Trophoblast cell (in vitro differentiated cells and primary cell): ENCODE measurements around the gene ILF2.

ENCODE experiments used
- DNase-seq, 2 donors: peaks; one replicate each; pipeline ENCODE4 v3.0.0-alpha.2; 2016
- H2AFZ ChIP-seq: 2 replicates; pipeline ENCODE4 v1.6.1; 2013; ENCODE audit warnings: low read length, moderate library complexity, mild to moderate bottlenecking; ENCODE audit not compliant: insufficient read depth, poor library complexity
- H2AK5ac ChIP-seq: 2 replicates; pipeline ENCODE4 v1.6.1; 2013; ENCODE audit warnings: mild to moderate bottlenecking, low read length
- H2BK120ac ChIP-seq: 2 replicates; pipeline ENCODE4 v1.6.1; 2013; ENCODE audit warnings: low read length, mild to moderate bottlenecking, moderate library complexity; ENCODE audit not compliant: insufficient read depth, poor library complexity
- H2BK12ac ChIP-seq: 2 replicates; pipeline ENCODE4 v1.6.1; 2013; ENCODE audit warnings: mild to moderate bottlenecking, low read length, moderate library complexity
- H2BK5ac ChIP-seq: 2 replicates; pipeline ENCODE4 v1.6.1; 2013; ENCODE audit warnings: low read length, low read depth, moderate library complexity, mild to moderate bottlenecking; ENCODE audit not compliant: poor library complexity
- H3K14ac ChIP-seq: 2 replicates; pipeline ENCODE4 v1.6.1; 2013; ENCODE audit warnings: mild to moderate bottlenecking, low read length
- H3K18ac ChIP-seq: 2 replicates; pipeline ENCODE4 v1.6.1; 2013; ENCODE audit warnings: mild to moderate bottlenecking, low read length
- H3K23ac ChIP-seq: 2 replicates; pipeline ENCODE4 v1.6.1; 2013; ENCODE audit warnings: low read length
- H3K27ac ChIP-seq: 2 replicates; pipeline ENCODE4 v1.5.1; 2013; ENCODE audit warnings: low read depth, mild to moderate bottlenecking, inconsistent platforms, low read length, moderate library complexity
- H3K27me3 ChIP-seq: 2 replicates; pipeline ENCODE4 v1.6.1; 2013; ENCODE audit warnings: inconsistent platforms, mild to moderate bottlenecking, low read length, moderate library complexity; ENCODE audit not compliant: insufficient read depth
- H3K36me3 ChIP-seq, 2 experiments: 1 replicate in 1 of 2; 2 replicates in 1 of 2; pipeline ENCODE4 v1.6.1; 2013; ENCODE audit warnings: low read length in 2 of 2, mild to moderate bottlenecking in 2 of 2, moderate library complexity in 1 of 2; ENCODE audit not compliant: insufficient read depth in 2 of 2, control insufficient read depth in 1 of 2
- H3K4ac ChIP-seq: 2 replicates; pipeline ENCODE4 v1.6.1; 2013; ENCODE audit warnings: low read depth, mild to moderate bottlenecking, low read length, moderate library complexity
- H3K4me1 ChIP-seq, 2 experiments: 1 replicate in 1 of 2; 2 replicates in 1 of 2; pipeline ENCODE4 v1.6.1; 2013; ENCODE audit warnings: low read length in 2 of 2, mild to moderate bottlenecking in 2 of 2, moderate library complexity in 1 of 2; ENCODE audit not compliant: insufficient read depth in 2 of 2, control insufficient read depth in 1 of 2
- H3K4me2 ChIP-seq: 2 replicates; pipeline ENCODE4 v1.6.1; 2013; ENCODE audit warnings: inconsistent platforms, mild to moderate bottlenecking, low read length, moderate library complexity
- H3K4me3 ChIP-seq: 2 replicates; pipeline ENCODE4 v1.5.1; 2013; ENCODE audit warnings: mild to moderate bottlenecking, low read depth, low read length, inconsistent platforms
- H3K79me1 ChIP-seq: one replicate; pipeline ENCODE4 v1.6.1; 2013; ENCODE audit warnings: low read length
- H3K79me2 ChIP-seq: 2 replicates; pipeline ENCODE4 v1.6.1; 2013; ENCODE audit warnings: low read length, mild to moderate bottlenecking; ENCODE audit not compliant: control insufficient read depth, insufficient read depth, poor library complexity
- H3K9ac ChIP-seq: 2 replicates; pipeline ENCODE4 v1.6.1; 2013; ENCODE audit warnings: mild to moderate bottlenecking, low read length
- H3K9me3 ChIP-seq: 2 replicates; pipeline ENCODE4 v1.6.1; 2013; ENCODE audit warnings: low read depth, mild to moderate bottlenecking, control low read depth, inconsistent platforms, low read length; ENCODE audit not compliant: insufficient read depth
- H4K12ac ChIP-seq: 2 replicates; pipeline ENCODE4 v1.6.1; 2013; ENCODE audit warnings: low read depth, mild to moderate bottlenecking, low read length, moderate library complexity
- H4K8ac ChIP-seq: 2 replicates; pipeline ENCODE4 v1.6.1; 2013; ENCODE audit warnings: low read depth, mild to moderate bottlenecking, low read length, moderate library complexity
- H4K91ac ChIP-seq: one replicate; pipeline ENCODE4 v1.6.1; 2013; ENCODE audit warnings: low read depth, mild to moderate bottlenecking, low read length, moderate library complexity
- WGBS: extraction: QIAGEN DNeasy Blood & Tissue Kit; methylation state at CpG from one replicate; pipeline ENCODE4 v1.1.7; 2013; ENCODE audit warnings: missing lambda C conversion rate; ENCODE audit not compliant: insufficient read length, insufficient coverage; ENCODE audit errors: extremely low coverage; 5-methylcytosine and 5-hydroxymethylcytosine counted together

Gene ILF2

GRCh38 chr1:153663211-153663610 is 7.6 kb downstream of the ILF2 start:
- Histone ChIP-seq H3K18ac (no peak overlapping the region), H2BK120ac (no peak overlapping the region), H4K91ac (no peak overlapping the region), H3K23ac (no peak overlapping the region), H3K4me3 (no peak overlapping the region), H2AK5ac (no peak overlapping the region), H3K27me3 (no peaks in the 10 kb centered on the region), H3K9me3 (no peaks in the 10 kb centered on the region), H3K4ac (no peak overlapping the region), H3K9ac (no peak overlapping the region), H4K8ac (no peak overlapping the region), H3K36me3 (peaks cover 41 to 65% of the 10 kb centered on the region in 2 experiments), H3K4me2 (no peak overlapping the region), H3K79me2 (peaks cover 3% of the 10 kb centered on the region), H2BK12ac (no peak overlapping the region), H3K4me1 (peaks cover 2% of the 10 kb centered on the region in 2 experiments), H3K79me1 (peaks cover 3% of the 10 kb centered on the region), H3K14ac (no peak overlapping the region), H4K12ac (no peak overlapping the region), H2BK5ac (no peak overlapping the region), H2AFZ (no peak overlapping the region), H3K27ac (no peak overlapping the region)
- no CpG with 5 or more reads among the region's 5 CpGs for WGBS
- DNase-seq: peak in 1 of 2 donors; percentile 34

- Histone ChIP-seq H3K9ac (no peak overlapping the region), H3K23ac (no peak overlapping the region), H2BK12ac (no peak overlapping the region), H2AK5ac (no peak overlapping the region), H3K27me3 (no peaks in the 10 kb centered on the region), H3K36me3 (peaks cover 39 to 59% of the 10 kb centered on the region in 2 experiments), H3K4me1 (peaks cover 2 to 3% of the 10 kb centered on the region in 2 experiments), H3K4ac (no peak overlapping the region), H3K4me2 (no peak overlapping the region), H3K4me3 (no peak overlapping the region), H4K12ac (no peak overlapping the region), H3K9me3 (no peaks in the 10 kb centered on the region), H2BK120ac (no peak overlapping the region), H3K27ac (no peak overlapping the region), H3K79me2 (peaks cover 3% of the 10 kb centered on the region), H4K91ac (no peak overlapping the region), H2BK5ac (no peak overlapping the region), H3K14ac (no peak overlapping the region), H2AFZ (no peak overlapping the region), H3K18ac (no peak overlapping the region), H4K8ac (no peak overlapping the region), H3K79me1 (peaks cover 3% of the 10 kb centered on the region)
- DNase-seq: no peak
- no CpG with 5 or more reads among the region's 2 CpGs for WGBS
These were observed 8.5 kb downstream of the ILF2 start for GRCh38 chr1:153662269-153662668.

GRCh38 chr1:153661111-153661708 is 9.6 kb downstream of the ILF2 start:
- Histone ChIP-seq H3K79me1 (peaks cover 3% of the 10 kb centered on the region), H3K79me2 (peaks cover 3% of the 10 kb centered on the region), H2BK120ac (no peak overlapping the region), H3K4me2 (no peak overlapping the region), H2AFZ (no peak overlapping the region), H2BK5ac (no peak overlapping the region), H3K27me3 (no peaks in the 10 kb centered on the region), H3K14ac (no peak overlapping the region), H3K18ac (no peak overlapping the region), H3K27ac (no peak overlapping the region), H2AK5ac (no peak overlapping the region), H3K9ac (no peak overlapping the region), H4K8ac (no peak overlapping the region), H4K12ac (peak overlapping the region; percentile 33), H3K36me3 (peaks cover 29 to 48% of the 10 kb centered on the region in 2 experiments), H3K4me3 (no peak overlapping the region), H4K91ac (no peak overlapping the region), H2BK12ac (no peak overlapping the region), H3K4ac (no peak overlapping the region), H3K23ac (no peak overlapping the region), H3K4me1 (peaks cover 2 to 3% of the 10 kb centered on the region in 2 experiments), H3K9me3 (no peaks in the 10 kb centered on the region)
- DNase-seq: peak; percentile 94 to 97
- whole genome bisulfite sequencing: no CpG with 5 or more reads among the region's 9 CpGs

- Histone ChIP-seq H3K36me3 (peaks cover 23 to 35% of the 10 kb centered on the region in 2 experiments), H3K27ac (no peak overlapping the region), H2BK12ac (no peak overlapping the region), H3K4ac (no peak overlapping the region), H2AK5ac (no peak overlapping the region), H4K91ac (no peak overlapping the region), H3K79me2 (peaks cover 3% of the 10 kb centered on the region), H3K9me3 (no peaks in the 10 kb centered on the region), H3K27me3 (no peaks in the 10 kb centered on the region), H3K4me2 (no peak overlapping the region), H3K14ac (no peak overlapping the region), H2AFZ (no peak overlapping the region), H3K18ac (no peak overlapping the region), H4K12ac (no peak overlapping the region), H3K4me1 (peaks cover 2 to 3% of the 10 kb centered on the region in 2 experiments), H3K4me3 (no peak overlapping the region), H3K9ac (no peak overlapping the region), H2BK5ac (no peak overlapping the region), H2BK120ac (no peak overlapping the region), H4K8ac (no peak overlapping the region), H3K23ac (no peak overlapping the region), H3K79me1 (peaks cover 3% of the 10 kb centered on the region)
- WGBS: no CpG with 5 or more reads among the region's 9 CpGs
- DNase-seq: peak; percentile 52
These were observed 11.1 kb downstream of the ILF2 start for GRCh38 chr1:153659656-153660055.
